SIG-M5 (cell line): ENCODE measurements around the gene DCAF6.

Experiments
- DNase-seq: peaks from one replicate; lab custom pipeline; 2025; lab: John Stamatoyannopoulos, UW

DCAF6 gene

GRCh38 chr1:167957710-167958109 lies 21.2 kb downstream of the DCAF6 start:
- DNase-seq: no peak

DNA sequence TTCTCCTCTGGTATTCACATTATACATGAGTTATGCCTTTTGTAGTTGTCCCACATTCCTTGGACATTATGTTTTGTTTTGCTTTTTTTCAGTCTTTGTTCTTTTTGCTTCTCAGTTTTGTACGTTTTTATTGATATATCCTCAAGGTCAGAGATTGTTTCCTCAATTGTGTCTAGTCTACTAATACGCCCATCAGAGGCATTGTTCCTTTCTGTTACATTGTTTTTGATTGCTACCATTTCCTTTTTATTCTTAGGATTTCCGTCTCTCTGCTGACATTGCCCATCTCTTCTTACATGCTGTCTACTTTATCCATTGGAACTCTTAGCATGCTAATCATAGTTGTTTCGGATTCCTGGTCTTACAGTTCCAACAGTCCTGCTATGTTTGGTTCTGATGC lies 28.2 kb downstream of the DCAF6 start:
- no peak for DNase-seq

GRCh38 chr1:167966050-167966449 lies 29.6 kb downstream of the DCAF6 start:
- no peak for DNase-seq

DNA sequence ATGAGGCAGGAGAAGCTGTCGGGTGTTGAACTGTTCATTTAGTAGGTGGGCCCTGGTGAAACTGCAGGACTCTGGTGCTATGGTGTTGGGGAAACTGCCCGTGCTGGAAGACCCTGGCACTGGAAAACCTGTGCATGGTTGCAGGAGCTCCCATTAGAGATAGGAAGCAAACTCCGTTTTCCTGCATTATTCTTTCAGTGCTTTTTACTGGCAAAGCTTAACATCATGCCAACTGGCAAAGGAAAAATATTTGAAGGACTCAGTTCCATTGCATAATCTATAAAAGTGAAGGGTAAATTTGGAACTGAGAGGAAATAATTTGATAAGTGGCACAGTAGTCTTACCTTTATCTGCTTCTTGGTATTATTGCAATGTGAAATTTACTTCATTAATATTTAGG lies 32.1 kb downstream of the DCAF6 start:
- no peak for DNase-seq

DNA sequence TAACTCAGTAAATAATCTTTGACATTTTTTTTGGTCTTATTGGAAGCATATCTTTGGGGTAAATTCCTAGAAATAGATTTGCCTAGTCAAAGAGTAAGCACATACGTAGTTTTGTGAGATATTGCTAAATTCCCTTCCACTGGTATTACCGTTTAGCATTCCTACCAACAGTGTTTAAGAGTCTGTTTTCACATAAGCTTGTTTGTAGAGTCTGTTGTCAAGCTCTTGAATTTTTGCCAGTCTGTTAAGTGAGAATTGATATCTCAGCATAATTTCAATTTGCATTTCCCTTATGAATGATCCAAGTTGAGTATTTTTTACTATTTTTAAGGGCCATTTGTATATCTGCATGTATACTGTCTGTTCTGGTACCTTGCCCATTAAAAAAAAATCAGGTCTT lies 37.3 kb downstream of the DCAF6 start:
- no peak for DNase-seq

DNA sequence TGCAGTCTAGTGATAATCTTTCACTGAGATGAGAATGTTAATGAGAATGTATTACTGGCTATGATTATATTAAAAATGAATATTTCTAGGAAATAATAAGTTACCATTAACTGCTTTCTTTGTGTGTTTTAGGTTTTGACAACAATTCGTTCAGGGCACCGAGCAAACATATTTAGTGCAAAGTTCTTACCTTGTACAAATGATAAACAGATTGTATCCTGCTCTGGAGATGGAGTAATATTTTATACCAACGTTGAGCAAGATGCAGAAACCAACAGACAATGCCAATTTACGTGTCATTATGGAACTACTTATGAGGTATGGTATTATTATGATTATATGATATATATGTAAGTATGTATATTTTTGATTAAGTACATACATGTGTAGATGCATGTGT lies 38.2 kb downstream of the DCAF6 start:
- DNase-seq: no peak

GRCh38 chr1:167977245-167977644 lies 40.8 kb downstream of the DCAF6 start:
- DNase-seq: no peak

DNA sequence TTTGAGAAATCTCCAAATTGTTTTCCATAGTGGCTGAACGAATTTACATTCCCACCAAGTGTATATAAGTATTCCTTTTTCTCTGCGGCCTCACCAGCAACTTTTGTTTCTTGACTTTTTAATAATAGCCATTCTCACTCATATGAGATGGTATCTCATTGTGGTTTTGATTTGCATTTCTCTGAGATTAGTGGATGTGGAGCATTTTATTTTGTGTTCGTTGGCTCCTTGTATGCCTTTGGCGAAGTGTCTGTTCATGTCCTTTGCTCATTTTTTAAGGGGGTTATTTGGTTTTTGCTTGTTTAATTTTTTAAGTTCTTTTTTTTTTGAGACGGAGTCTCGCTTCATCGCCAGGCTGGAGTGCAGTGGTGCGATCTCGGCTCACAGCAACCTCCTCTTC lies 45.5 kb downstream of the DCAF6 start:
- no peak for DNase-seq

DNA sequence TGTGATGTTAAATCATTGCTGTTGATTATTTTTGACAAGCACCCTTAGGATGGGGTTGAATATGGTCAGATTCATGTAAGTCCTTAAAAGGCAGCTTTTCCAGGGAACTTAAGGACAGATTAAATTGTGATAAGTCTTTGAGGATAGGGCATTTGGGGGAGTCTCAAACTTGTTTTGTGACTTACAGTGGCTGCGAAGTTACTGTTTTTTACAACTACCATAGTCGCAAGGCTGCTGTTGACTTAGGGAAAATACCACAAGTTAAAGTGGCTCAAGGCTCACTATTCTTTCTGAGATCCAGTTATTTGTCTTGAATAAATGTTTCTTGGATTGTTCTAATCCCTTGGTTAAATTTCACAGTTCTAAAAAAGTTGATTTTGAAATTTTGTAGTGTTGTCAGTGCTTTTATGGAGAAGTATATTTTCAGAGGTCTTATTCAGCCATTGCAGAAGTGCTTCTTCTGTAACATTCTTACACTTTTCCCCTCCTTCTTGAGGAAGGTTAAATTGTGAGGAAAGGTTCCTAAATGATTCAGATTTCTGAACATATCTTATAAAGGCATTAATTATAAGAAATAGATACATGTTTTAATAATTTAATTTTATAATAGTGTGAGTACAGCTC lies 47.4 kb downstream of the DCAF6 start:
- no peak for DNase-seq

DNA sequence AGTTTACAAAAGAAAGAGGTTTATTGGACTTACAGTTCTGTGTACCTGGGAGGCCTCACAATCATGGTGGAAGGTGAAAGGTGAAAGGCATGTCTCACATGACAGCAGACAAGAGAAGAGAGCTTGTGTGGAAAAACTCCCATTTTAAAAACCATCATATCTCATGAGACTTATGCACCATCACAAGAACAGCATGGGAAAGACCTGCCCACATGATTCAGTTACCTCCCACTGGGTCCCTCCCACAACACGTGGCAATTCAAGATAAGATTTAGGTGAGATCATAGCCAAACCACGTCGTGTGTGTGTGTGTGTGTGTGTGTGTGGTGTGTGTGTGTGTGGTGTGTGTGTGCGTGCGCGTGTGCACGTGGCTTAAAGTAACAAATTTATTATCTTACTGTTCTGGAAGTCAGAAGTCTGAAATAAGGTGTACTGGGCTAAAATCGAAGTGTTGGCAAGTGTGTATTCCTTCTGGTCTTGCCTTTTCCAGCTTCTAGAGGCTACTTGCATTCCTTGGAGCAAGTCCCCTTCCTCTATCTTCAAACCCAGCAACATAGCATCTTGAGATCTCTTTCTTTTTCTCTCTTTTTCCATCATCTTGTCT lies 48.5 kb downstream of the DCAF6 start:
- no peak for DNase-seq

DNA sequence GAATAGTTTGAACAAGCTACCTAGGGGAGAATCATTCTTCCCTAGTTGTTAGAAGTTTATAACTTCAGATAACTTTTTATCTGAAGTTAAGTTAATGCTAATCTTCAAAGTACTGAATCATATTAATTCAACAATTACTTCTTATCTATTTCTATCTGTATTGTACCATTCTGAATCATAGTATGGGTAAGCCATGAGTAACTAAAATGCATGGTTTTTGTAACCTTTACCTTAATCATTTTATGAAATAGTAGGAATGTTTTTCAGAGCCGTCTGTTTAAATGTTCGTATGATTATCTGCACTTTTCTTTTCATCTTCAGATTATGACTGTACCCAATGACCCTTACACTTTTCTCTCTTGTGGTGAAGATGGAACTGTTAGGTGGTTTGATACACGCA lies 50.7 kb downstream of the DCAF6 start:
- DNase-seq: no peak

GRCh38 chr1:167991546-167991945 lies 55.1 kb downstream of the DCAF6 start:
- no peak for DNase-seq

- DNase-seq: no peak
These were observed 57.2 kb downstream of the DCAF6 start for GRCh38 chr1:167993720-167994119.

DNA sequence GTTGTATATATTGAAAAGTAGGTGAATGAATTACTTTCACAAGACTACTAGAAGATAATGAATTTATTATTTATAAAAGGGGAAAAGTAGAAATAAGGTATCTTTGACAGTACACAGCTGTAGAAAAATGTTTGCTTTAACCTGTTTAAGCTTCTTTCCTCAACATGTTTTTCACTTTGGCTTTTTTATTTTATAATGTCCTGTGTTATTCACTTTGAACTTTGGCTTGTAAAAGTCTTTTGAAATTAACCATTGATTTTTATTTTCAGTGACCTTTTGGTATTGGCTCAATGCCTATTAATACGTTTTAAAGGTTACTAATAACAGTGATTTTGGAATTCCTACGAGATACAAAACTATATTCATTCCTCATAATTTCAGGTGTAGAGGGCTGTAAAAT lies 58.1 kb downstream of the DCAF6 start:
- no peak for DNase-seq

GRCh38 chr1:167995038-167995437 lies 58.6 kb downstream of the DCAF6 start:
- no peak for DNase-seq

- no peak for DNase-seq
These were observed 59.8 kb downstream of the DCAF6 start for GRCh38 chr1:167996266-167996665.

GRCh38 chr1:167997037-167997575 lies 60.6 kb downstream of the DCAF6 start:
- no peak for DNase-seq

DNA sequence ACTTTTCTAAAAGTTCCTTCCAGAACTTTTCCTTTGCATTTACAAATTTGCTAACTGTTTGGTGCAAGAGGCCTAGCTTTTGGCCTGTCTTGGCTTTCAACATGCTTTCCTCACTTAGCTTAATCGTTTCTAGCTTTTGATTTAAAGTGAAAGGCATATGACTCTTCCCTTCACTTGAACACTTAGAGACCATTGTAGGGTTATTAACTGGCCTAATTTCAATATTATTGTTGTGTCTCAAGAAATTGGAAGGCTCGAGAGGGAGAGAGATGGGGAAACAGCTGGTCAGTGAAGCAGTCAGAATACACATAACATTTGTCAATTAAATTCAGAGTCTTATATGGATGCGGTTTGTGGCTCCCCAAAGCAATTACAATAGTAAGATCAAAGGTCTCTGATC lies 63.4 kb downstream of the DCAF6 start:
- DNase-seq: no peak

GRCh38 chr1:168000656-168001055 lies 64.2 kb downstream of the DCAF6 start:
- no peak for DNase-seq

GRCh38 chr1:168001213-168001612 lies 64.7 kb downstream of the DCAF6 start:
- no peak for DNase-seq

DNA sequence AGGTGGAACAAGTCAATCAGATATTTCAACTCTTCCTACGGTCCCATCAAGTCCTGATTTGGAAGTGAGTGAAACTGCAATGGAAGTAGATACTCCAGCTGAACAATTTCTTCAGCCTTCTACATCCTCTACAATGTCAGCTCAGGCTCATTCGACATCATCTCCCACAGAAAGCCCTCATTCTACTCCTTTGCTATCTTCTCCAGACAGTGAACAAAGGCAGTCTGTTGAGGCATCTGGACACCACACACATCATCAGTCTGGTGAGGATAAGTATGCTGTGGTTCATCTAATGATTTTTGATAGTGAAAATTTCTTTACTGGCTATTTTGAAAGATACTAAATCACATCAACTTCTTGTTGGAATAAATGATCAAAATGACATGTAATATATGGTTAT lies 68.0 kb downstream of the DCAF6 start:
- DNase-seq: no peak

GRCh38 chr1:168005529-168005928 lies 69.0 kb downstream of the DCAF6 start:
- DNase-seq: no peak

- DNase-seq: no peak
These were observed 71.2 kb downstream of the DCAF6 start for GRCh38 chr1:168007691-168008090.

DNA sequence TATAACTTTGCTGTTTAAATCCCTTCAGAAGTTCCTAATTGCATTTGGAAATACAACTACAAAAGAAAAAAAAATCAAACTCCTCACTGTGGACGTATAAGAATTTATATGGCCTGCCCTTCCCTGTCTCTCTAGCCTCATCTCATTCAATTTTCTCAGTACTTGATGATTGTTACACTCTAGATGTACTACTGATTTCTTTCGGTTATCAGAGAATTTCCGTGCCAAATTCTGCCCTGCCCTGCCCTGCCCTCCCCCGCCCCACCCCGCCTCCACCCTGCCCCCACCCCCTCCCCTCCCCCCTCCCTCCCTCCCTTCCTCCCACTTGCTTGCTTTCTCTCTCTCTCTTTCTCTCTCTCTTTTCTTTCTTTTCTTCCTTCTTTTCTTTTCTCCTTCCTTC lies 72.1 kb downstream of the DCAF6 start:
- DNase-seq: no peak
